ENCODE data around the gene CYB561D1. TPM values are rescaled to one million over a fixed set of nuclear protein-coding genes. Genes with fewer than 3 reads are reported as not detected.

CYB561D1 gene
- total RNA-seq, 1 experiment from 2014 or later: 1.9 TPM

- in situ Hi-C loops (cut with HindIII; ENCODE audit: low pct_unique_long_range_greater_than_20kb, low sequenced_read_pairs): no loop called here
Observed at GRCh38 chr1:109477821-109478220, 16.1 kb upstream of the CYB561D1 start.

GRCh38 chr1:109478806-109479205 lies 15.1 kb upstream of the CYB561D1 start:
- DNase-seq (ENCODE audit: low read depth): no peak
- in situ Hi-C loops (cut with HindIII; ENCODE audit: low pct_unique_long_range_greater_than_20kb, low sequenced_read_pairs): no loop called here

More at GRCh38 chr1:109477821-109478220, 16.1 kb upstream of the CYB561D1 start:
- no peak for DNase-seq (ENCODE audit: low read depth)

- DNase-seq (ENCODE audit: low read depth): no peak
- in situ Hi-C loops (cut with HindIII; ENCODE audit: low pct_unique_long_range_greater_than_20kb, low sequenced_read_pairs): no loop called here
Observed at GRCh38 chr1:109479311-109479710, 14.6 kb upstream of the CYB561D1 start.

GRCh38 chr1:109479901-109480300 lies 14.0 kb upstream of the CYB561D1 start:
- in situ Hi-C loops (cut with HindIII; ENCODE audit: low pct_unique_long_range_greater_than_20kb, low sequenced_read_pairs): no loop called here
- no peak for DNase-seq (ENCODE audit: low read depth)

GRCh38 chr1:109481646-109482045 lies 12.2 kb upstream of the CYB561D1 start:
- in situ Hi-C loops (cut with HindIII; ENCODE audit: low pct_unique_long_range_greater_than_20kb, low sequenced_read_pairs): no loop called here
- DNase-seq (ENCODE audit: low read depth): no peak

GRCh38 chr1:109482242-109482641 lies 11.7 kb upstream of the CYB561D1 start:
- in situ Hi-C loops (cut with HindIII; ENCODE audit: low pct_unique_long_range_greater_than_20kb, low sequenced_read_pairs): no loop called here
- DNase-seq (ENCODE audit: low read depth): no peak

GRCh38 chr1:109482791-109483671 lies 10.9 kb upstream of the CYB561D1 start:
- no peak for DNase-seq (ENCODE audit: low read depth)

GRCh38 chr1:109483672-109484518 lies 10.0 kb upstream of the CYB561D1 start, which contains the start of gene ATXN7L2:
ATXN7L2 (plus strand) TSS chr1:109483905; CDS start chr1:109483954, 49 bp downstream.
- in situ Hi-C loops (cut with HindIII; ENCODE audit: low pct_unique_long_range_greater_than_20kb, low sequenced_read_pairs): no loop called here
- peak; percentile 69 for DNase-seq (ENCODE audit: low read depth)

More at GRCh38 chr1:109482791-109483671, 10.9 kb upstream of the CYB561D1 start:
- in situ Hi-C loops (cut with HindIII; ENCODE audit: low pct_unique_long_range_greater_than_20kb, low sequenced_read_pairs): no loop called here

- in situ Hi-C loops (cut with HindIII; ENCODE audit: low pct_unique_long_range_greater_than_20kb, low sequenced_read_pairs): no loop called here
- DNase-seq (ENCODE audit: low read depth): no peak
Observed at GRCh38 chr1:109484519-109484975, 9.3 kb upstream of the CYB561D1 start.

GRCh38 chr1:109485001-109485400 lies 8.9 kb upstream of the CYB561D1 start:
- in situ Hi-C loops (cut with HindIII; ENCODE audit: low pct_unique_long_range_greater_than_20kb, low sequenced_read_pairs): no loop called here

GRCh38 chr1:109487261-109487660 lies 6.6 kb upstream of the CYB561D1 start:
- no peak for DNase-seq (ENCODE audit: low read depth)
- in situ Hi-C loops (cut with HindIII; ENCODE audit: low pct_unique_long_range_greater_than_20kb, low sequenced_read_pairs): no loop called here

More at GRCh38 chr1:109485001-109485400, 8.9 kb upstream of the CYB561D1 start:
- no peak for DNase-seq (ENCODE audit: low read depth)

GRCh38 chr1:109488201-109488600 lies 5.7 kb upstream of the CYB561D1 start:
- in situ Hi-C loops (cut with HindIII; ENCODE audit: low pct_unique_long_range_greater_than_20kb, low sequenced_read_pairs): no loop called here
- no peak for DNase-seq (ENCODE audit: low read depth)

- no peak for DNase-seq (ENCODE audit: low read depth)
- in situ Hi-C loops (cut with HindIII; ENCODE audit: low pct_unique_long_range_greater_than_20kb, low sequenced_read_pairs): no loop called here
Observed at GRCh38 chr1:109488696-109489095, 5.2 kb upstream of the CYB561D1 start.

- in situ Hi-C loops (cut with HindIII; ENCODE audit: low pct_unique_long_range_greater_than_20kb, low sequenced_read_pairs): no loop called here
Observed at GRCh38 chr1:109490029-109490933, 3.6 kb upstream of the CYB561D1 start.

GRCh38 chr1:109490934-109491302 lies 3.0 kb upstream of the CYB561D1 start:
- in situ Hi-C loops (cut with HindIII; ENCODE audit: low pct_unique_long_range_greater_than_20kb, low sequenced_read_pairs): no loop called here
- no peak for DNase-seq (ENCODE audit: low read depth)

More at GRCh38 chr1:109490029-109490933, 3.6 kb upstream of the CYB561D1 start:
- DNase-seq (ENCODE audit: low read depth): peak; percentile 49

- in situ Hi-C loops (cut with HindIII; ENCODE audit: low pct_unique_long_range_greater_than_20kb, low sequenced_read_pairs): no loop called here
- DNase-seq (ENCODE audit: low read depth): no peak
Observed at GRCh38 chr1:109491372-109491771, 2.5 kb upstream of the CYB561D1 start.

GRCh38 chr1:109492779-109493178 lies 1.1 kb upstream of the CYB561D1 start:
- in situ Hi-C loops (cut with HindIII; ENCODE audit: low pct_unique_long_range_greater_than_20kb, low sequenced_read_pairs): no loop called here
- no peak for DNase-seq (ENCODE audit: low read depth)

GRCh38 chr1:109493227-109493626 lies 667 bp upstream of the CYB561D1 start:
- in situ Hi-C loops (cut with HindIII; ENCODE audit: low pct_unique_long_range_greater_than_20kb, low sequenced_read_pairs): no loop called here
- DNase-seq (ENCODE audit: low read depth): no peak
